ENCODE results near the gene NES.

The NES gene

DNA sequence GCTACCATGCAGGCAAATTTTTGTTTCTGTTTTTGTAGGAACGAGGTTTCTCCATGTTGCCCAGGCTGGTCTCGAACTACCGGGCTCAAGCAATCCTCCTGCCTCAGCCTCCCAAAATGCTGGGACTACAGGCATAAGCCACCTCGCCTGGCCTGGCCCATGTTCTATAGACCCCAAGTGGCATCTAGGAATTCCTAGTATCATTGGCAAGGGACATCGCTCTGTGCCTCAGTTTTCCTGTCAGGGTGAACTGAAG, 14.5 kb downstream of the NES start (continued):
- TF ChIP-seq ZNF394 (tag by site-specific recombination; IDR thresholded peaks at IDR 0.05; ENCODE audit: borderline replicate concordance) (no peak), YY2 (tag by site-specific recombination; IDR thresholded peaks at IDR 0.05) (no peak), ZNF701 (tag by site-specific recombination; IDR thresholded peaks at IDR 0.05) (no peak)

DNA sequence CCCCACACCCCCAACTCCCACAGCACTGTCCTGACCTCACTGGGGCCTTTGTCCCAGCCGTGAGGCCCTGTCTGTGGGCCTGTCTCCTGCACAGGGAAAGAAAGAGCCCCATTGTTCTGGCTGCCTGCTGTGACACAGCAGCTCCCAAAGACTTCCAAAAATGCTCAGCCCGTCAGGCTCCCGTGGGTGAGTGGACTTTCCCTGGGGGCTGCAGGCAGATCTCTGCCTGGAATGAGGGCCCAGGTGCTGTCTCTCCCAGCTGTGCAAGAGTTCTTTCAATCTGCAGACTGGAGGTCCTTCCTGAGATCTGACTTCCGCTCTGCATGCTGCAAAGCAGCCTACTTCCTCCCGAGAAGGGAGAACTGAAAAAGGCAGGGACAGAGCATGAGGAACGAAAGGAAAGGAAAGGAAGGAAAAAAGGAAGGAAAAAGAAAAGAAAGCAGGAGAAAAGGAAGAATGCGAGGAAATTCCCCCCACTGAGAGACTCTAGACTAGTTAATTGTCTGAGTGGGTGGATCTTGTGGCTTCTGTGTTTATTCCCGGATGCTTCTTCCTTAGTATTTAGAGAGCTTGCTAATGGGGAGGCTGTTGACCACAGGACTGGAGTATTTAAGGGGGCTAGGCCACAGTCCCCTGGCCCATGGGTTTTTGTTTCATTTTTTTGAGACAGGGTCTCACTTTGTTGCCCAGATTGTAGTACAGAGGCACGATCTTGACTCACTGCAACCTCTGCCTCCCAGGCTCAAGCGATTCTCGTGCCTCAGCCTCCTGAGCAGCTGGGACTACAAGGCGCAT, 15.0 kb downstream of the NES start:
- peaks cover 9% of the 10 kb centered on the region; the same call in 1 of the 2 replicates for H3K4me1 ChIP-seq (ENCODE audit: control insufficient read depth, insufficient read depth, low read length)
- peak overlapping the region; percentile 76; the same call in 1 of the 2 replicates for H3K27ac ChIP-seq (ENCODE audit: extremely low read depth, low read depth, low read length)
- H3K4me3 ChIP-seq (ENCODE audit: low read depth, low read length): no peak overlapping the region
- ChIA-PET POLR2A (interaction anchor here (0.7 to 1.8 kb wide), 8 partner anchors 13 to 186 kb away, joined by 3 to 12 read pairs (median 4); partner anchors contain the start of genes BCAN, HDGF, ISG20L2 and METTL25B), CTCF (interaction anchor here (0.6 to 15.2 kb wide), 13 partner anchors 11 to 96 kb away, joined by 3 to 564 read pairs (median 6); partner anchors contain the start of genes BCAN, CRABP2 and NES)
- H3K9me3 ChIP-seq (ENCODE audit: control insufficient read depth, insufficient read depth, low read depth, low read length): no peaks in the 10 kb centered on the region
- TF ChIP-seq PRDM1 (tag by site-specific recombination; IDR thresholded peaks at IDR 0.05) (peak; percentile 93), ZNF366 (tag by site-specific recombination; conservative IDR thresholded peaks at IDR 0.05) (peak; percentile 43), ZNF677 (tag by site-specific recombination; IDR thresholded peaks at IDR 0.05) (no peak), EGR2 (tag by site-specific recombination; IDR thresholded peaks at IDR 0.05; ENCODE audit: low read depth) (peak; percentile 30; the same call in 1 of the 2 replicates)
- no peaks in the 10 kb centered on the region for H3K36me3 ChIP-seq (ENCODE audit: control insufficient read depth in 2 of 2, insufficient read depth in 1 of 2, low read length in 2 of 2)

DNA sequence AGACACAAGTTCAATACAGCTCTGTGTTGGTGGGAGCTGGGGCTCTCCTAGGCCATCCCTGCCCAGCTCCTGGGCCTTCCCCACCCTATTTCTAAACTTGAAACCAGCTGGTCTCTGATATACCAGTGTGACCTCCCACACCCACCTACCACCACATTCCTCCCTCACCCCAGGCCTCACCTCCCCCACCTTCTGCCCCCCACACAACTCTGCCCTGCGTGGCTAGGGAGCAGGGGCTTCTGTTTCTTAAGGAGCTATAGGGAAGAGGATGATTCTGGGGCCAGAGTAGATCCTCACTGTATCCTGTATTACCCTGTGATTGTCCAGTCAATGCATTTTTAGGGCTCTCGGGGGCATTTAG, 16.5 kb downstream of the NES start:
- Histone ChIP-seq H3K9me3 (ENCODE audit: control insufficient read depth, insufficient read depth, low read depth, low read length) (no peaks in the 10 kb centered on the region), H3K36me3 (ENCODE audit: control insufficient read depth in 2 of 2, insufficient read depth in 1 of 2, low read length in 2 of 2) (no peaks in the 10 kb centered on the region), H3K4me1 (ENCODE audit: control insufficient read depth, insufficient read depth, low read length) (peaks cover 9% of the 10 kb centered on the region; the same call in 1 of the 2 replicates), H3K4me3 (ENCODE audit: low read depth, low read length) (peak overlapping the region; percentile 38), H3K27ac (ENCODE audit: extremely low read depth, low read depth, low read length) (peak overlapping the region; percentile 76)
- ChIA-PET CTCF (interaction anchor here (0.5 to 15.2 kb wide), 21 partner anchors 9 to 267 kb away, joined by 3 to 564 read pairs (median 5); partner anchors contain the start of genes BCAN, CRABP2, MRPL24 and NES), POLR2A (interaction anchor here (0.6 to 1.8 kb wide), 15 partner anchors 9 to 654 kb away, joined by 3 to 20 read pairs (median 5); partner anchors contain the start of genes HDGF, ISG20L2, METTL25B and MRPL24)
- TF ChIP-seq ZNF830 (tag by site-specific recombination; IDR thresholded peaks at IDR 0.05; ENCODE audit: low read depth): no peak
- TF ChIP-seq, protein P1, sequence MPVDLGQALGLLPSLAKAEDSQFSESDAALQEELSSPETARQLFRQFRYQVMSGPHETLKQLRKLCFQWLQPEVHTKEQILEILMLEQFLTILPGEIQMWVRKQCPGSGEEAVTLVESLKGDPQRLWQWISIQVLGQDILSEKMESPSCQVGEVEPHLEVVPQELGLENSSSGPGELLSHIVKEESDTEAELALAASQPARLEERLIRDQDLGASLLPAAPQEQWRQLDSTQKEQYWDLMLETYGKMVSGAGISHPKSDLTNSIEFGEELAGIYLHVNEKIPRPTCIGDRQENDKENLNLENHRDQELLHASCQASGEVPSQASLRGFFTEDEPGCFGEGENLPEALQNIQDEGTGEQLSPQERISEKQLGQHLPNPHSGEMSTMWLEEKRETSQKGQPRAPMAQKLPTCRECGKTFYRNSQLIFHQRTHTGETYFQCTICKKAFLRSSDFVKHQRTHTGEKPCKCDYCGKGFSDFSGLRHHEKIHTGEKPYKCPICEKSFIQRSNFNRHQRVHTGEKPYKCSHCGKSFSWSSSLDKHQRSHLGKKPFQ (tag by site-specific recombination; IDR thresholded peaks at IDR 0.05): no peak
- TF ChIP-seq, protein P2, sequence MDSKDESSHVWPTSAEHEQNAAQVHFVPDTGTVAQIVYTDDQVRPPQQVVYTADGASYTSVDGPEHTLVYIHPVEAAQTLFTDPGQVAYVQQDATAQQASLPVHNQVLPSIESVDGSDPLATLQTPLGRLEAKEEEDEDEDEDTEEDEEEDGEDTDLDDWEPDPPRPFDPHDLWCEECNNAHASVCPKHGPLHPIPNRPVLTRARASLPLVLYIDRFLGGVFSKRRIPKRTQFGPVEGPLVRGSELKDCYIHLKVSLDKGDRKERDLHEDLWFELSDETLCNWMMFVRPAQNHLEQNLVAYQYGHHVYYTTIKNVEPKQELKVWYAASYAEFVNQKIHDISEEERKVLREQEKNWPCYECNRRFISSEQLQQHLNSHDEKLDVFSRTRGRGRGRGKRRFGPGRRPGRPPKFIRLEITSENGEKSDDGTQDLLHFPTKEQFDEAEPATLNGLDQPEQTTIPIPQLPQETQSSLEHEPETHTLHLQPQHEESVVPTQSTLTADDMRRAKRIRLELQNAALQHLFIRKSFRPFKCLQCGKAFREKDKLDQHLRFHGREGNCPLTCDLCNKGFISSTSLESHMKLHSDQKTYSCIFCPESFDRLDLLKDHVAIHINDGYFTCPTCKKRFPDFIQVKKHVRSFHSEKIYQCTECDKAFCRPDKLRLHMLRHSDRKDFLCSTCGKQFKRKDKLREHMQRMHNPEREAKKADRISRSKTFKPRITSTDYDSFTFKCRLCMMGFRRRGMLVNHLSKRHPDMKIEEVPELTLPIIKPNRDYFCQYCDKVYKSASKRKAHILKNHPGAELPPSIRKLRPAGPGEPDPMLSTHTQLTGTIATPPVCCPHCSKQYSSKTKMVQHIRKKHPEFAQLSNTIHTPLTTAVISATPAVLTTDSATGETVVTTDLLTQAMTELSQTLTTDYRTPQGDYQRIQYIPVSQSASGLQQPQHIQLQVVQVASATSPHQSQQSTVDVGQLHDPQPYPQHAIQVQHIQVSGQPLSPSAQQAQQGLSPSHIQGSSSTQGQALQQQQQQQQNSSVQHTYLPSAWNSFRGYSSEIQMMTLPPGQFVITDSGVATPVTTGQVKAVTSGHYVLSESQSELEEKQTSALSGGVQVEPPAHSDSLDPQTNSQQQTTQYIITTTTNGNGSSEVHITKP (tag by site-specific recombination; IDR thresholded peaks at IDR 0.05): no peak
- TF ChIP-seq ZFHX2 (tag by site-specific recombination; conservative IDR thresholded peaks at IDR 0.05): peak; percentile 95
- TF ChIP-seq EGR2 (tag by site-specific recombination; IDR thresholded peaks at IDR 0.05; ENCODE audit: low read depth): peak; percentile 93

Measured in HEK293 (cell line).